HL-60 (cell line): ENCODE measurements around the gene ZNF277.

Source experiments
- DNase-seq, 2 experiments: peaks; one replicate each; pipeline ENCODE4 v3.0.0-alpha.2; 2010 to 2020; ENCODE audit warnings: low read depth in 1 of 2, low spot score in 1 of 2
- H3K27ac ChIP-seq: fragments of 250-450 bp; sonication (Bioruptor Pico); replicated peaks from 2 replicates; pipeline ENCODE4 v1.5.1; 2020; ENCODE audit warnings: mild to moderate bottlenecking, moderate library complexity
- H3K27me3 ChIP-seq: fragments of 250-450 bp; sonication (Bioruptor Pico); 2 replicates; pipeline ENCODE4 v1.5.1; 2021; ENCODE audit warnings: mild to moderate bottlenecking, moderate library complexity; ENCODE audit not compliant: insufficient read depth, poor library complexity, severe bottlenecking
- H3K4me3 ChIP-seq: replicated peaks from 2 replicates; pipeline ENCODE4 v1.5.1; 2011; ENCODE audit warnings: mild to moderate bottlenecking, control low read depth, low read length; ENCODE audit not compliant: insufficient read depth
- GABPA ChIP-seq: IDR thresholded peaks from 2 replicates; pipeline ENCODE4 v1.6.1; 2012; ENCODE audit warnings: low read depth
- POLR2AphosphoS5 ChIP-seq: IDR thresholded peaks from 2 replicates; pipeline ENCODE4 v1.6.1; 2012; ENCODE audit warnings: low read depth
- REST ChIP-seq: IDR thresholded peaks from 2 replicates; pipeline ENCODE4 v1.6.1; 2012; ENCODE audit warnings: low read depth; ENCODE audit not compliant: insufficient replicate concordance
- SPI1 ChIP-seq: IDR thresholded peaks from 2 replicates; pipeline ENCODE4 v1.6.1; 2012; ENCODE audit warnings: low read depth, mild to moderate bottlenecking, borderline replicate concordance
- TF ChIP-seq, protein P1 (sequence below): IDR thresholded peaks from one replicate; pipeline ENCODE4 v1.5.1; 2011; ENCODE audit warnings: low read length, control low read depth, inconsistent platforms; ENCODE audit not compliant: insufficient read depth

ZNF277 gene

DNA sequence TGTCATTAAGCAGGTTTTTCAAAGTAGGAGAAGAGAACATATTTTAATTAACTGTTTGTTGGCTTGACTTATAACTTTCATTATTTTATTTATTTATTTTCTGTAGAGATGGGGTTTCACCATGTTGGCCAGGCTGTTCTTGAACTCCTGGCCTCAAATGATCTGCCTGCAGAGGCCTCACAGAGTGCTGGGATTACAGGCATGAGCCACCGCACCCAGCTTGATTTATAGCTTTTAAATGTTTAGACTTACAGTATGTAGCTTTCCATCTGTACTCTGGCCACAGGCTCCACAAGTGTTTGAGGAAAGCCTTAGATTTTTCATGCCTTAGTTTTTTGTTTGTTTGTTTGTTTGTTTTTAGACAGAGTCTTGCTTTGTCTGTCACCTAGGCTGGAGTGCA, 171.1 kb downstream of the ZNF277 start:
- Histone ChIP-seq H3K27me3 (no peaks in the 10 kb centered on the region), H3K4me3 (no peak overlapping the region), H3K27ac (no peak overlapping the region)
- TF ChIP-seq REST, result no peak
- TF ChIP-seq POLR2AphosphoS5, result no peak
- TF ChIP-seq, protein P1, sequence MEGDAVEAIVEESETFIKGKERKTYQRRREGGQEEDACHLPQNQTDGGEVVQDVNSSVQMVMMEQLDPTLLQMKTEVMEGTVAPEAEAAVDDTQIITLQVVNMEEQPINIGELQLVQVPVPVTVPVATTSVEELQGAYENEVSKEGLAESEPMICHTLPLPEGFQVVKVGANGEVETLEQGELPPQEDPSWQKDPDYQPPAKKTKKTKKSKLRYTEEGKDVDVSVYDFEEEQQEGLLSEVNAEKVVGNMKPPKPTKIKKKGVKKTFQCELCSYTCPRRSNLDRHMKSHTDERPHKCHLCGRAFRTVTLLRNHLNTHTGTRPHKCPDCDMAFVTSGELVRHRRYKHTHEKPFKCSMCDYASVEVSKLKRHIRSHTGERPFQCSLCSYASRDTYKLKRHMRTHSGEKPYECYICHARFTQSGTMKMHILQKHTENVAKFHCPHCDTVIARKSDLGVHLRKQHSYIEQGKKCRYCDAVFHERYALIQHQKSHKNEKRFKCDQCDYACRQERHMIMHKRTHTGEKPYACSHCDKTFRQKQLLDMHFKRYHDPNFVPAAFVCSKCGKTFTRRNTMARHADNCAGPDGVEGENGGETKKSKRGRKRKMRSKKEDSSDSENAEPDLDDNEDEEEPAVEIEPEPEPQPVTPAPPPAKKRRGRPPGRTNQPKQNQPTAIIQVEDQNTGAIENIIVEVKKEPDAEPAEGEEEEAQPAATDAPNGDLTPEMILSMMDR, result no peak
- TF ChIP-seq GABPA, result no peak
- no peak for TF ChIP-seq SPI1
- no peak for DNase-seq

GRCh38 chr7:112381311-112382091, 175.0 kb downstream of the ZNF277 start:
- no peak for TF ChIP-seq GABPA
- Histone ChIP-seq H3K27me3 (no peaks in the 10 kb centered on the region), H3K27ac (no peak overlapping the region), H3K4me3 (no peak overlapping the region)
- DNase-seq, result no peak

- no peak for TF ChIP-seq GABPA
- no peak for TF ChIP-seq REST
- no peak for TF ChIP-seq SPI1
- TF ChIP-seq POLR2AphosphoS5, result no peak
- TF ChIP-seq, protein P1, result no peak
- DNase-seq, result no peak
- no peak overlapping the region for H3K4me3 ChIP-seq
- no peaks in the 10 kb centered on the region for H3K27me3 ChIP-seq
- H3K27ac ChIP-seq, result no peak overlapping the region
These were observed 177.3 kb downstream of the ZNF277 start for GRCh38 chr7:112383671-112384417.

DNA sequence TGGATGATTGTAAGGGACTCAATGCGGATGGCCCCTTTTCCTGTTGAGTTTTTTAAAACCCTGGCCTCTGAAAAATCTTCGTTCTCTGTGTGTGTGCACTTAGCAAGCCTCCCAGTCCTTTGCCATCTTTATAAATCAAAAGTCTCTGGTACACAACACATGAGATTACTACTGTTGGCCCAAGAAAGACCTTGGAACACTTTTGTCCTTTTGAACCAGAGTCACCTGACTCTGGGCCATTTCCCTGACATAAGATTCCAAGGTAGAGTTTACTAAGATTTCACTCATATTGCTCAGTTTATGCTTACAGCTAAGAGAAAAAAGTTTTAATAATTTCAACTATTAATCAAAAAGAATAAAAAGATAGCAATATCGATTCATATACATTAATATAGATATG, 179.0 kb downstream of the ZNF277 start:
- no peak overlapping the region for H3K4me3 ChIP-seq
- TF ChIP-seq REST (no peak), SPI1 (no peak)
- no peak for DNase-seq
- no peak overlapping the region for H3K27ac ChIP-seq
- no peaks in the 10 kb centered on the region for H3K27me3 ChIP-seq
